Mesendoderm (in vitro differentiated cells): ENCODE results near the gene STK33.

Experiments used
- DNase-seq: peaks from one replicate; pipeline ENCODE4 v3.0.0; 2013
- H2AK5ac ChIP-seq: 2 replicates; pipeline ENCODE4 v1.6.1; 2013; ENCODE audit warnings: low read length, inconsistent platforms
- H2BK120ac ChIP-seq: 2 replicates; pipeline ENCODE4 v1.6.1; 2013; ENCODE audit warnings: low read depth, mild to moderate bottlenecking, low read length, moderate library complexity, mixed read lengths
- H2BK15ac ChIP-seq: replicated peaks from 2 replicates; pipeline ENCODE4 v1.6.1; 2013; ENCODE audit warnings: low read depth, mild to moderate bottlenecking, moderate library complexity
- H2BK5ac ChIP-seq: 2 replicates; pipeline ENCODE4 v1.6.1; 2013; ENCODE audit warnings: low read length, inconsistent platforms
- H3K18ac ChIP-seq: 2 replicates; pipeline ENCODE4 v1.6.1; 2013; ENCODE audit warnings: mild to moderate bottlenecking, low read length, mixed read lengths
- H3K23ac ChIP-seq: one replicate; pipeline ENCODE4 v1.6.1; 2013; ENCODE audit warnings: low read length
- H3K27ac ChIP-seq: 2 replicates; pipeline ENCODE4 v1.5.1; 2013; ENCODE audit warnings: low read depth, mild to moderate bottlenecking, inconsistent platforms, low read length, moderate library complexity
- H3K27me3 ChIP-seq: 2 replicates; pipeline ENCODE4 v1.6.1; 2013; ENCODE audit warnings: low read length, control low read depth, mild to moderate bottlenecking, inconsistent platforms; ENCODE audit not compliant: insufficient read depth, poor library complexity
- H3K36me3 ChIP-seq: 2 replicates; pipeline ENCODE4 v1.6.1; 2013; ENCODE audit warnings: low read length, inconsistent platforms; ENCODE audit not compliant: control insufficient read depth, insufficient read depth
- H3K4ac ChIP-seq: one replicate; pipeline ENCODE4 v1.6.1; 2013; ENCODE audit warnings: low read depth, mild to moderate bottlenecking, low read length, moderate library complexity
- H3K4me1 ChIP-seq: 2 replicates; pipeline ENCODE4 v1.6.1; 2013; ENCODE audit warnings: low read depth, low read length, inconsistent platforms; ENCODE audit not compliant: control insufficient read depth
- H3K4me2 ChIP-seq: 2 replicates; pipeline ENCODE4 v1.6.1; 2013; ENCODE audit warnings: low read length
- H3K4me3 ChIP-seq: 2 replicates; pipeline ENCODE4 v1.5.1; 2013; ENCODE audit warnings: mild to moderate bottlenecking, low read length
- H3K56ac ChIP-seq: one replicate; pipeline ENCODE4 v1.6.1; 2013; ENCODE audit warnings: low read length
- H3K79me1 ChIP-seq: 2 replicates; pipeline ENCODE4 v1.6.1; 2013; ENCODE audit warnings: low read length, inconsistent platforms
- H3K79me2 ChIP-seq: 2 replicates; pipeline ENCODE4 v1.6.1; 2013; ENCODE audit warnings: mild to moderate bottlenecking, low read length; ENCODE audit not compliant: control insufficient read depth, insufficient read depth
- H3K9ac ChIP-seq: 2 replicates; pipeline ENCODE4 v1.6.1; 2013; ENCODE audit warnings: low read length, inconsistent platforms
- H4K5ac ChIP-seq: one replicate; pipeline ENCODE4 v1.6.1; 2013; ENCODE audit warnings: low read length
- H4K8ac ChIP-seq: one replicate; pipeline ENCODE4 v1.6.1; 2013; ENCODE audit warnings: low read depth, mild to moderate bottlenecking, control low read depth, low read length, moderate library complexity
- WGBS: extraction: QIAGEN DNeasy Blood & Tissue Kit; methylation state at CpG from one replicate; pipeline ENCODE4 v1.1.7; 2013; ENCODE audit warnings: low lambda C conversion rate, missing lambda C conversion rate; ENCODE audit not compliant: insufficient coverage; ENCODE audit errors: extremely low coverage; 5-methylcytosine and 5-hydroxymethylcytosine counted together

STK33 gene

GRCh38 chr11:8442301-8442700, 151.7 kb downstream of the STK33 start:
- no peak overlapping the region for H2AK5ac ChIP-seq
- H3K9ac ChIP-seq: no peak overlapping the region
- no peaks in the 10 kb centered on the region for H3K27me3 ChIP-seq
- no CpG with 5 or more reads among the region's 4 CpGs for WGBS
- peak; percentile 79 for DNase-seq
- H3K27ac ChIP-seq: no peak overlapping the region
- no peak overlapping the region for H2BK5ac ChIP-seq
- no peaks in the 10 kb centered on the region for H3K4me1 ChIP-seq
- no peak overlapping the region for H2BK120ac ChIP-seq
- H3K4me2 ChIP-seq: no peak overlapping the region
- H3K4me3 ChIP-seq: no peak overlapping the region
- H4K5ac ChIP-seq: no peak overlapping the region
- no peaks in the 10 kb centered on the region for H3K36me3 ChIP-seq
- H3K56ac ChIP-seq: no peak overlapping the region
- no peaks in the 10 kb centered on the region for H3K79me1 ChIP-seq
- no peaks in the 10 kb centered on the region for H3K79me2 ChIP-seq
- H3K23ac ChIP-seq: no peak overlapping the region
- no peak overlapping the region for H4K8ac ChIP-seq
- H3K18ac ChIP-seq: no peak overlapping the region
- H2BK15ac ChIP-seq: no peak overlapping the region
- no peak overlapping the region for H3K4ac ChIP-seq

GRCh38 chr11:8440649-8441048, 153.4 kb downstream of the STK33 start:
- DNase-seq: no peak
- no peak overlapping the region for H4K5ac ChIP-seq
- H3K27ac ChIP-seq: no peak overlapping the region
- H3K4me3 ChIP-seq: no peak overlapping the region
- no peaks in the 10 kb centered on the region for H3K4me1 ChIP-seq
- H2BK120ac ChIP-seq: no peak overlapping the region
- H3K4ac ChIP-seq: no peak overlapping the region
- H3K56ac ChIP-seq: no peak overlapping the region
- no peak overlapping the region for H4K8ac ChIP-seq
- H3K79me1 ChIP-seq: no peaks in the 10 kb centered on the region
- no peak overlapping the region for H2AK5ac ChIP-seq
- no peak overlapping the region for H3K4me2 ChIP-seq
- H3K9ac ChIP-seq: no peak overlapping the region
- H3K36me3 ChIP-seq: no peaks in the 10 kb centered on the region
- no peaks in the 10 kb centered on the region for H3K79me2 ChIP-seq
- H3K27me3 ChIP-seq: no peaks in the 10 kb centered on the region
- H2BK5ac ChIP-seq: no peak overlapping the region
- no CpG with 5 or more reads among the region's 3 CpGs for WGBS
- no peak overlapping the region for H3K18ac ChIP-seq
- H2BK15ac ChIP-seq: no peak overlapping the region
- no peak overlapping the region for H3K23ac ChIP-seq

GRCh38 chr11:8429483-8429882, 164.5 kb downstream of the STK33 start:
- H3K27ac ChIP-seq: no peak overlapping the region
- H3K79me1 ChIP-seq: no peaks in the 10 kb centered on the region
- DNase-seq: peak; percentile 17
- H4K8ac ChIP-seq: no peak overlapping the region
- no peaks in the 10 kb centered on the region for H3K36me3 ChIP-seq
- H2AK5ac ChIP-seq: no peak overlapping the region
- H3K23ac ChIP-seq: no peak overlapping the region
- no peak overlapping the region for H3K4me2 ChIP-seq
- no peak overlapping the region for H3K9ac ChIP-seq
- no peak overlapping the region for H3K56ac ChIP-seq
- H3K4me3 ChIP-seq: no peak overlapping the region
- H3K79me2 ChIP-seq: no peaks in the 10 kb centered on the region
- H2BK5ac ChIP-seq: no peak overlapping the region
- H2BK15ac ChIP-seq: no peak overlapping the region
- H3K4me1 ChIP-seq: no peaks in the 10 kb centered on the region
- H2BK120ac ChIP-seq: no peak overlapping the region
- H3K18ac ChIP-seq: no peak overlapping the region
- H4K5ac ChIP-seq: no peak overlapping the region
- no peaks in the 10 kb centered on the region for H3K27me3 ChIP-seq
- no CpG with 5 or more reads among the region's 5 CpGs for WGBS
- no peak overlapping the region for H3K4ac ChIP-seq

GRCh38 chr11:8426076-8426475, 168.0 kb downstream of the STK33 start:
- Histone ChIP-seq H3K9ac (no peak overlapping the region), H3K36me3 (no peaks in the 10 kb centered on the region), H3K18ac (no peak overlapping the region), H3K79me1 (no peaks in the 10 kb centered on the region), H2BK120ac (no peak overlapping the region), H3K4me2 (no peak overlapping the region), H2AK5ac (no peak overlapping the region), H3K4me1 (no peaks in the 10 kb centered on the region), H3K56ac (no peak overlapping the region), H3K27me3 (no peaks in the 10 kb centered on the region), H3K79me2 (no peaks in the 10 kb centered on the region), H2BK5ac (no peak overlapping the region), H4K5ac (no peak overlapping the region), H3K23ac (no peak overlapping the region), H3K27ac (no peak overlapping the region), H3K4ac (no peak overlapping the region), H2BK15ac (no peak overlapping the region), H4K8ac (no peak overlapping the region), H3K4me3 (no peak overlapping the region)
- DNase-seq: no peak
- WGBS: no CpG with 5 or more reads among the region's 8 CpGs

GRCh38 chr11:8415195-8415594, 178.8 kb downstream of the STK33 start:
- Histone ChIP-seq H3K79me2 (no peaks in the 10 kb centered on the region), H4K5ac (no peak overlapping the region), H3K18ac (no peak overlapping the region), H3K4me2 (no peak overlapping the region), H3K56ac (no peak overlapping the region), H2AK5ac (no peak overlapping the region), H3K23ac (no peak overlapping the region), H3K79me1 (no peaks in the 10 kb centered on the region), H3K27me3 (no peaks in the 10 kb centered on the region), H3K4me3 (no peak overlapping the region), H3K4ac (no peak overlapping the region), H3K27ac (no peak overlapping the region), H3K36me3 (no peaks in the 10 kb centered on the region), H2BK15ac (no peak overlapping the region), H3K9ac (no peak overlapping the region), H2BK5ac (no peak overlapping the region), H4K8ac (no peak overlapping the region), H2BK120ac (no peak overlapping the region), H3K4me1 (no peaks in the 10 kb centered on the region)
- no peak for DNase-seq
- WGBS: no CpG with 5 or more reads among the region's 1 CpG

- no peak overlapping the region for H3K9ac ChIP-seq
- no peak overlapping the region for H4K5ac ChIP-seq
- no peak for DNase-seq
- H3K4me3 ChIP-seq: no peak overlapping the region
- H2BK15ac ChIP-seq: no peak overlapping the region
- H3K79me2 ChIP-seq: no peaks in the 10 kb centered on the region
- no peaks in the 10 kb centered on the region for H3K79me1 ChIP-seq
- H3K4me1 ChIP-seq: no peaks in the 10 kb centered on the region
- H2AK5ac ChIP-seq: no peak overlapping the region
- H3K23ac ChIP-seq: no peak overlapping the region
- no peak overlapping the region for H4K8ac ChIP-seq
- no peak overlapping the region for H3K4me2 ChIP-seq
- H3K27me3 ChIP-seq: no peaks in the 10 kb centered on the region
- no CpG with 5 or more reads among the region's 3 CpGs for whole genome bisulfite sequencing
- no peak overlapping the region for H2BK120ac ChIP-seq
- no peak overlapping the region for H3K18ac ChIP-seq
- no peak overlapping the region for H3K27ac ChIP-seq
- no peak overlapping the region for H2BK5ac ChIP-seq
- H3K56ac ChIP-seq: no peak overlapping the region
- no peaks in the 10 kb centered on the region for H3K36me3 ChIP-seq
- no peak overlapping the region for H3K4ac ChIP-seq
These were observed 185.7 kb downstream of the STK33 start for GRCh38 chr11:8408151-8408941.
